Stimulated activated naive CD8-positive, alpha-beta T cell treated with anti-CD3 and anti-CD28 coated beads, Interleukin-15, Interleukin-2, amounts not matched to agents 100 ng/mL and 50 ng/mL, for 24 hours (primary cell): Measurements from ENCODE around the gene MRPS12.
"Not testable (repeated sequence)": the region's sequence is repeated elsewhere in the genome, so short reads cannot be mapped to it uniquely, and the experiment has no call there.

Experiments used
- H3K27ac Mint-ChIP-seq: one replicate; pipeline ENCODE4 v1.8.0; 2021; ENCODE audit warnings: mild to moderate bottlenecking, mixed read lengths
- H3K27me3 Mint-ChIP-seq: one replicate; pipeline ENCODE4 v1.8.0; 2021; ENCODE audit warnings: mixed read lengths
- H3K36me3 Mint-ChIP-seq: one replicate; pipeline ENCODE4 v1.8.0; 2021; ENCODE audit warnings: low read depth, mixed read lengths
- H3K4me1 Mint-ChIP-seq: one replicate; pipeline ENCODE4 v1.8.0; 2021; ENCODE audit warnings: low read depth, mixed read lengths
- H3K4me3 Mint-ChIP-seq: one replicate; pipeline ENCODE4 v1.8.0; 2021; ENCODE audit warnings: mild to moderate bottlenecking, mixed read lengths
- H3K9me3 Mint-ChIP-seq: one replicate; pipeline ENCODE4 v1.8.0; 2021; ENCODE audit warnings: mixed read lengths

The MRPS12 gene

DNA sequence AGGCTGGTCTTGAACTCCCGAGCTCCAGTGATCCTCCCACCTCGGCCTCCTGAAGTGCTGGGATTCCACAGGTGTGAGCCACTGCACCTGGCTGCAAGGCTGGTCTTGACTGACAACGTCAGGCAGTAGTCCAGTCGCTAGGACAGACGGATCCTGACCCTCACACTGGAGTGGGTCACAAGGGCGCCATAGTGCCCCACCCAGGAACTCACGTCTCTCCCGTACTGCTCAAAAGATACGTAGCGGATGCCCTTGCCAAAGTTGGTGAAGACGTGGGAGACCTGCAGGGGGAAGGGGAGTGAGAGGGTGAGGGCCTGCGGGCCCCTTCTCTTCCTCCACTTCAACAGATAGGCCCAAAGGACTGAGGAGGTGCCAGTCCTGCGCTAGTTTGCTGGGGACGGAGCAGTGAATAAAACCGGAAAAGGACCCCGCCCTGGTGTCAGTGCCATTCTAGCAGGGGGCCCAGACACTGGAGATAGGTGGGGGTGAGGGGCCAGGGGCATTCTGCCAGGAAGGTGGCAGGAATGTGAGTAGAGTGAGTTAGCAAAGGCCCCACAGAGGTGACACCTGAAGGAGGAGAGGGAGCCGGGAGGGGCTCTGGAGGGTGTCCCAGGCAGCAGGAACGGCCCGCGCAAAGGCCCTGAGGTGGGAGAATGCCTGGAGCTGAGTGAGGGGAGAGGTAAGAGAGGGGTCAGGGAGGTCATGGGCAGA lies 11.9 kb downstream of the MRPS12 start:
- Mint-ChIP-seq H3K4me3 (no peak overlapping the region), H3K9me3 (no peaks in the 10 kb centered on the region), H3K4me1 (no peaks in the 10 kb centered on the region), H3K27ac (no peak overlapping the region), H3K27me3 (peaks cover 3% of the 10 kb centered on the region), H3K36me3 (no peaks in the 10 kb centered on the region)

DNA sequence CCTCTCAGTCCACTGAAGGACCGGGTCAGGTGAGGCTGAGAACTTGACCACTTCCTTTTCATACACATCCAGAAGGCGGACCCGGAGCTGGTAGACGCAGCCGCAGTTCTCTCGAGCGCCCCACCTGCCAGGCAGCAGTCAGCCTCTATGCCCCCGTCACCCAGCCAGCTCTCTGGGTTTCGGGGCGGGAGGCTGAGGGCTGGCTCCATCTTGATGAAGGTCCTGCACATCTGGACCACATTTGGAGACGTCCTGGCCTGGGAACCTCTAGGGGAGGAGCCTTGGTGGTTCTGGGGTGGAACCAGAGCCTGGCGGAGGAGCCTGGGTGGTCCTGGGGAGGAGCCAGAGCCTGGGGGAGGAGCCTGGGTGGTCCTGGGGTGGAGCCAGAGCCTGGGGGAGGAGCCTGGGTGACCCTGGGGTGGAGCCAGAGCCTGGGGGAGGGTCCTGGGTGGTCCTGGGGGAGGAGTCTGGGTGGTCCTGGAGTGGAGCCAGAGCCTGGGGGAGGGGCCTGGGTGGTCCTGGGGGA lies 14.3 kb downstream of the MRPS12 start:
- Mint-ChIP-seq H3K27me3 (peaks cover 10% of the 10 kb centered on the region), H3K4me1 (peaks cover 7% of the 10 kb centered on the region), H3K36me3 (no peaks in the 10 kb centered on the region), H3K4me3 (no peak overlapping the region), H3K27ac (no peak overlapping the region), H3K9me3 (no peaks in the 10 kb centered on the region)

DNA sequence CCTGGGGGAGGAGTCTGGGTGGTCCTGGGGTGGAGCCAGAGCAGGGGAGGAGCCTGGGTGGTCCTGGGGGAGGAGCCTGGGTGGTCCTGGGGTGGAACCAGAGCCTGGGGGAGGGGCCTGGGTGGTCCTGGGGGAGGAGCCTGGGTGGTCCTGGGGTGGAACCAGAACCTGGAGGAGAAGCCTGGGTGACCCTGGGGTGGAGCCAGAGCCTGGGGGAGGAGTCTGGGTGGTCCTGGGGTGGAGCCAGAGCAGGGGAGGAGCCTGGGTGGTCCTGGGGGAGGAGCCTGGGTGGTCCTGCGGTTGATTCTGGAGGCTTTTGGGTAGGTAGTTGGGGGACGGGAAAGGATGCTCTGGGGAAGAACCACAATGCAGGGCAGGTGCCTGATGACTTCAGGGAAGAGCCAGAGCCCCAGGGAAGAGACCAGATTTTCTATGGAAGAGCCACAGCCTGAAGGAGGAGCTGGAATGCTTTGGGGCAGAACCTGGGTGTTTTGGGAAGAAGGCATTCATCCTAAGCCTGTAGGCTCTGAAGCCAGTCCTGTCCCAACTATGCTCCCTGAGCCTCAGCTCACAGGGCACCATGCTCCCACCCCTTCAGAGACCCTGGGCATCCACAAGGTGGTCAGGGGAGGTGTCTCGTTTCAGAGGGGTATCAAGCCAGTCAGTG lies 15.0 kb downstream of the MRPS12 start:
- Mint-ChIP-seq H3K27ac (no peak overlapping the region), H3K4me3 (no peak overlapping the region), H3K4me1 (peaks cover 12% of the 10 kb centered on the region), H3K36me3 (no peaks in the 10 kb centered on the region), H3K9me3 (no peaks in the 10 kb centered on the region), H3K27me3 (peaks cover 13% of the 10 kb centered on the region)

DNA sequence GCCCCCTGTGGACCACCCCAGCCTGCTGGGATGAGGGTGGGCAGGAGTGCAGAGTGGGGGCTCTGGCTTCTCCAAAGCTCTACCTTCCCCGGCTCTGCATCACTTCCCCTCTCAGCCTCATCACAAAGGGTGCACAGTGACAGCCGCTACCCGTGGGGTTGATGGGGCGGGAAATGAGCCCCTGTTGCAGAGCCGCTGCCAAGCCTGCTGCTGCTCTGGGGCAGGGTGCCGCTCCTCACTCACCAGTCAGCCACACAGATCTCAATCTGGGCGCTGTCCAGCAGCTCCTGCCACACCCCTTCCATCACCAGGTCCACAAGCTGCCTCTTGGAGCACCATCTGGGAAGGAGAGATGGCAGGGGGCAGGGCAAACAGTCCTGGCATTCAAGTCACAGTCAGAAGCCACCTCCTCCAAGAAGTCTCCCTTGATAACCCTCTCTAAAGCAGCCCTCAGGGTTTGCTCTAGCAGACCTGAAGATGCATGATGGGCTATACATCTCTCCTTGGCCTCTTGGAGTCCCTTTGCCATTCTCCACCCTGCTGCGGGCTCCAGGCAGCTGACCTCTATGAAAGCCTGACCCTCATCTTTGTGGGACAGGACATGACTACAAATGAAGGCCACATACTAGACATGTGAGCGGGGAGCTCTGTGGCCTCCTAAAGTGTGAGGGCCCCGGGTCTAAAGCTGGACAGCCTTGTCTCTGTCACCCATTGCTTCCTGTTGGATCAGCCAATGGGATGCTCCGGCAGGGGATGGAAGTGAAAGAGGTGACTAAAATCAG lies 15.7 kb downstream of the MRPS12 start:
- Mint-ChIP-seq H3K27me3 (peaks cover 13% of the 10 kb centered on the region), H3K36me3 (no peaks in the 10 kb centered on the region), H3K27ac (no peak overlapping the region), H3K4me3 (no peak overlapping the region), H3K9me3 (no peaks in the 10 kb centered on the region), H3K4me1 (peaks cover 12% of the 10 kb centered on the region)

DNA sequence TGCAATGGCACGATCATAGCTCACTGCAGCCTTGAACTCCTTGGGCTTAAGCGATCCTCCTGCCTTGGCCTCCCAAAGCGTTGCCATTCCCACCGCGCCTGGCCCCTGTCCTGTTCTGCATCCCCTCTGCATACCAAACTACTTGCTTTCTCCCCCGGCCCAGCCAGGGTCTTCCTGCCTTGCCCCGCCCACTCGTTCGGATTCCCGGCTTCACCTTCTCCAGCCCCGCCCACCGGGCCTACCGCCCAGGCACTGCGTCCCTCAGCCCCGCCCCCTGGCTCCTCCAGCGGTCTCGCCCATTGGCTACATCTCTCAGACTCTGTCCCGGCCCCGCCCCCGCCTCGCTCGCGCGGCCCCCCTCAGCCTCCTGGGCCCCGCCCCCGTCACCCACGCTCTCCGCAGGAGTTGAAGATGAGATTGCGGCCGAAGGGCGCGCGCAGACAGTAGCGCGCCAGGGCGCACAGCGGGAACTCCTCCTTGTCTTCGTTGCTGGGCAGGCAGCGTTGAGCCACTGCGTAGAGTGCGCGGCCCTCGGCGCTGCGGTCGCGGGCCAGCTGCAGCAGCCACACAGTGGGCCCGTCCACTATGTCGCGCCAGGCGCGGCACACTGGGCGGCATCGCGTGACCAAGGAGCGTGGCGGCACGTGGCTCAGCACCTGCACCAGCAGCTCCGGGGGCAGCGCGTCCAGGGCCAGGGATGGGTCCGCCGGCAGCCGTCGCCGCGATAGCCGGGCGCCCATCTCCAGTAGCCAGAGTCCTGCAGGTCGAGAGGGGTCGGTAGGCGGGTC lies 19.0 kb downstream of the MRPS12 start:
- Mint-ChIP-seq H3K36me3 (no peaks in the 10 kb centered on the region), H3K9me3 (no peaks in the 10 kb centered on the region), H3K4me3 (peak overlapping the region; percentile 56), H3K27ac (no peak overlapping the region), H3K27me3 (peaks cover 29% of the 10 kb centered on the region), H3K4me1 (peaks cover 16% of the 10 kb centered on the region)

DNA sequence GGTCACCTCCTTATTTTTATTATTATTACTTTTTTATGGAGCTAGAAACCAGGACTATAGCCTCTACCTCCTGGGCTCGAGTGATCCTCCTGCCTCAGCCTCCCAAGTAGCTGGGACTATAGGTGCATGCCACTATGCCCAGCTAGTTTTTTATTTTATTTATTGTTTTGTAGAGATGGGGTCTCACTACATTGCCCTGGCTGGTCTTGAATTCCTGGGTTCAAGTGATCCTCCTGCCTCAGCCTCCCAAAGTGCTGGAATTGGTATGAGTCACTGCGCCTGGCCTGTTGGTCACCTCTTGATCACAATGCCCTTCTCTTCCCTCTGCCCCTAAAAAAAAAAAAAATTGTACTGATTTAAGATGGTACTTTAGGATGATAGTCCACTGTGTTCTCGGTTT lies 20.4 kb downstream of the MRPS12 start:
- Mint-ChIP-seq H3K36me3 (no peaks in the 10 kb centered on the region), H3K27me3 (peaks cover 29% of the 10 kb centered on the region), H3K9me3 (no peaks in the 10 kb centered on the region), H3K4me3 (no peak overlapping the region), H3K4me1 (peaks cover 16% of the 10 kb centered on the region), H3K27ac (no peak overlapping the region)

DNA sequence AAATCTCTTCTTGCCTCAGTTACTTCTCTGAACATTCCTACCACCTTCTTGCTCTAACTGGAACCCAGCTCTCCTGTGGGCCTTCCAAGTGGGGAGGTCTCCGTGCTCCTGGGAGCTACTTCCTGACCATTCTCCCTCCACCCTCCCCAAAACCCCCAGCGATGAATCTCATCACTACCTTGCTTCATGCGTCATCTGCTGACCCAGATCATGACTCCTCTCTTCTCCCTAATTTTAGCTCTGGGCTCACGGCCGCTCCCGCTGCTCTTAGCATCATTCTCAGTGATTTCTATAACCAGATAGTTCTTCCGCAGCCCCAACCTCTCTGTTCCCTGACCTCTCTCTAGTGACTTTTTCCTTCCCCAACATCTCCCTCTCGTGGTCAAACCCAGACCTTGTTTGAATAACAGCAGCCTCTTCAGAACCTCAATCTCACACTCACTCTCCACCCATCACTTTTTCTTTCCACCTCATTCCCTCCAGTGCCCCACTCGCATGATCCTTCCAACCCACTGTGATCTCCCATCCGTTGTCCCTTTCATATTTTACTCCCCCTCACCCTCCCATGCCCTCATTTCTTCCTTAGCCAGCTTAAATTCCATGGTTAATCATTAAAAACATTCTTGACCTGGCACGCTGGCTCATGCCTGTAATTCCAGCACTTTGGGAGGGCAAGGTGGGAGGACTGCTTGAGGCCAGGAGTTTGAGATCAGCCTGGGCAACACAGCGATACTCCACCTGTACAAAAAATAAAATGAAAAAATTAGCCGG lies 21.8 kb downstream of the MRPS12 start:
- Mint-ChIP-seq H3K4me3 (no peak overlapping the region), H3K27ac (no peak overlapping the region), H3K36me3 (no peaks in the 10 kb centered on the region), H3K4me1 (peaks cover 16% of the 10 kb centered on the region), H3K9me3 (no peaks in the 10 kb centered on the region), H3K27me3 (peaks cover 29% of the 10 kb centered on the region)

DNA sequence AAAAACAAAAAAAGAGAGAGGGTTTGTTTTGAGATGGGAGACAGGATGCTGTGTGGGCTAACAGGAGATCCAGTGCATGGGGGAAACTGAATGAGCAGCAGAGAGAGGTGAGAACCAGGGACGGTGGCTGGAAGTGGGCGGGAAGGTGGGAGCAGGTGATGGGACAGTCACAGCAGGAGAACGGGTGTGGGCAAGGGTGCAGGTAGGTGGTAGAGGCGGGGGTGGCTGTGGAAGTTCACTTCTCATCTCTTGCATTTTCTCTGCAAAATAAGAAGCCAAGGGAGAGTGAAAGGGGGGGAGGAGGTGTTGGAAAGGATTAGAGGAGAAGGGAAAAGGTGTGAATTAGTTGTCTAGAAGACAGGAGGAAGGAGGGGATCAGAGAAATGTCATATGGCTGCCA lies 22.9 kb downstream of the MRPS12 start:
- Mint-ChIP-seq H3K4me1 (peaks cover 16% of the 10 kb centered on the region), H3K4me3 (no peak overlapping the region), H3K9me3 (no peaks in the 10 kb centered on the region), H3K27ac (no peak overlapping the region), H3K27me3 (peaks cover 27% of the 10 kb centered on the region), H3K36me3 (no peaks in the 10 kb centered on the region)

DNA sequence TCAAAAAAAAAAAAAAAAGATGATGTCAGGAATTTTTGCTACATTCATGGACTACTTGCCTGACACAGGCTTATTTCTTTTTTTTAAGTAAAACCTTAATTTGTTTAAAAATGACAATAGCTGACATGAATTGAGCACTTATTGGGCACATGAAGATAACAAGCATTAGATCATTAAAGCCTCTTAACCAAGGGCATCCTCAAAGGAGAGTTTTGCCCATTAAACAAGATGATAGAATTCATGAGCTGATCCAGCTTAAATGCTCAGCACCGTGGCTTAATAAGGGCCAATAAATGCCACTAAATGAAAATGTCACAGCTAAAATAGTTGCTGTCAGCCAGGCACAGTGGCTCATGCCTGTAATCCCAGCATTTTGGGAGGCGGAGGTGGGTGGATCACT lies 25.5 kb downstream of the MRPS12 start:
- peaks cover 16% of the 10 kb centered on the region for H3K27me3 Mint-ChIP-seq
- H3K9me3 Mint-ChIP-seq: no peaks in the 10 kb centered on the region
- H3K27ac Mint-ChIP-seq: no peak overlapping the region
- H3K4me3 Mint-ChIP-seq: no peak overlapping the region
- no peaks in the 10 kb centered on the region for H3K36me3 Mint-ChIP-seq
- peaks cover 5% of the 10 kb centered on the region for H3K4me1 Mint-ChIP-seq

DNA sequence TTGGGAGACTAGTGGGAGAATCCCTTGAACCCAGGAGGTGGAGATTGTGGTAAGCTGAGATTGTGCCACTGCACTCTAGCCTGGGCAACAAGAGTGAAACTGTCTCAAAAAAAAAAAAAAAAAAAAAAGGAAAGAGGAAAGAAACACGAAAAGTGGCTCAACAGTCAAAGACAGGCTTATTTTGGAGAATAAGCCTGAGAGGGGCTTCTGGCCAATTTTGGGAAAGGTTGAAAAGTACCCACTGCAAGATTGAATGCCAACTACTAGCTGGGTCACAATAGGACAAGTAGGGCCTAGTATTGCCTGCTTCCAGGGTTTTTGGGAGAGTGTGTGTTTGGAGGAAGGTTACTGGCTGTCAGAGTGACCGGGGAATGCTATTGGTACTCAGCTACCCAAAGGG lies 27.6 kb downstream of the MRPS12 start:
- H3K9me3 Mint-ChIP-seq: no peaks in the 10 kb centered on the region
- H3K27ac Mint-ChIP-seq: no peak overlapping the region
- H3K4me3 Mint-ChIP-seq: no peak overlapping the region
- H3K36me3 Mint-ChIP-seq: no peaks in the 10 kb centered on the region
- H3K4me1 Mint-ChIP-seq: no peaks in the 10 kb centered on the region
- H3K27me3 Mint-ChIP-seq: peaks cover 12% of the 10 kb centered on the region

DNA sequence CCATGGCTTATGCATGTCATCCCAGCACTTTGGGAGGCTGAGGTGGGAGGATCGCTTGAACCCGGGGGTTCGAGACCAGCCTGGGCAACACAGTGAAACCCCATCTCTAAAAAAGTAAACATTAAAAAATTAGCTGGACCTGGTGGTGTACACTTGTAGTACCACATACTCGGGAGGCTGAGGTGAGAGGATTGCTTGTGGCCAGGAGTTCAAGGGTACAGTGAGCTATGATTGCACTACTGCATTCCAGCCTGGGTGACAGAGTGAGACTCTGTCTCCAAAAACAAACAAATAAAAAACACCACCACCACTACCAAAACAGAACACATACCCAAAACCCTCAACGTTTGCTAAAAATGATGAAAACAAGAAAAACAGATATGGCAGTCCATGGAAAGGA lies 28.9 kb downstream of the MRPS12 start:
- peaks cover 5% of the 10 kb centered on the region for H3K27me3 Mint-ChIP-seq
- H3K27ac Mint-ChIP-seq: no peak overlapping the region
- no peaks in the 10 kb centered on the region for H3K9me3 Mint-ChIP-seq
- H3K4me3 Mint-ChIP-seq: no peak overlapping the region
- H3K4me1 Mint-ChIP-seq: no peaks in the 10 kb centered on the region
- no peaks in the 10 kb centered on the region for H3K36me3 Mint-ChIP-seq

DNA sequence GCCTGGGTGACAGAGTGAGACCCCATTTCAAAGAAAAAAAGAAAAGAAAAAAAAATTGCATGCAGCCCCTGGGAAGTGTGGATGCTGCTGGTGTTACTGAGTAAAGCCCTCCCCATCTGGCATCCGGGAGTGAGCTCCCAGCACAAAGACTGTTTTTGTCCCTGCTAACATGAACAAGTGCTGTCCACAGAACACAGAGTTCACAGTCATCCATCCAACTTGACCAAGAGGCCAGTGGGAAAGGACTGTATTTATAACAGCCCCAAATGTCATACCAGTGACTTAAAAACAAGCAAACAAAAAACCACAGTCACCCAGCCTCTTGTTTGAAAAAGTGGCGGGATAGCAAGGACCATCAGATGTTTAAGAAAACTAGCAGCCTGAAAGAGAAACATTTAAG lies 34.0 kb downstream of the MRPS12 start:
- no peak overlapping the region for H3K4me3 Mint-ChIP-seq
- H3K27ac Mint-ChIP-seq: no peak overlapping the region
- H3K27me3 Mint-ChIP-seq: peaks cover 18% of the 10 kb centered on the region
- H3K9me3 Mint-ChIP-seq: no peaks in the 10 kb centered on the region
- no peaks in the 10 kb centered on the region for H3K4me1 Mint-ChIP-seq
- H3K36me3 Mint-ChIP-seq: no peaks in the 10 kb centered on the region

DNA sequence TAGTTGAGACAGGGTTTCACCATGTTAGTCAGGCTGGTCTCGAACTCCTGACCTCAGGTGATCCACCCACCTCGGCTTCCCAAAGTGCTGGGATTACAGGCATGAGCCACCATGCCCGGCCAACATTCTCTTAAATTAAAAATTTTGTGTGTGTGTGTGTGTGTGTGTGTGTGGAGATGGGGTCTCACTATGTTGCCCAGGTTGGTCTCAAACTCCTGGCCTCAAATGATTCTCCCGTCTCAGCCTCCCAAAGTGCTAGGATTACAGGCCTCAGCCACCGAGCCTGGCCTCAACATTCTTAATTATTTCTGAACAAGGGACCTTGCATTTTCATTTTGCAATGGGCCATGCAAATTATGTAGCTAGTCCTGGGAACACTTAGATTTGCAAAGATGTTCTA lies 35.4 kb downstream of the MRPS12 start:
- not testable (repeated sequence) for H3K4me3 Mint-ChIP-seq, H3K9me3 Mint-ChIP-seq, H3K27ac Mint-ChIP-seq, H3K36me3 Mint-ChIP-seq, H3K4me1 Mint-ChIP-seq
- peaks cover 18% of the 10 kb centered on the region for H3K27me3 Mint-ChIP-seq
